Parathyroid adenoma (tissue), 2 donors: ENCODE data around the gene WDR20.

Experiments
- H2AFZ ChIP-seq: fragments of 300-600 bp; sonication (generic); one replicate; pipeline ENCODE4 v1.7.0; 2017; ENCODE audit warnings: antibody characterized with exemption, mild to moderate bottlenecking
- H3K27ac ChIP-seq: fragments of 300-600 bp; sonication (generic); one replicate; pipeline ENCODE4 v1.7.0; 2017
- H3K27me3 ChIP-seq: fragments of 300-600 bp; sonication (generic); one replicate; pipeline ENCODE4 v1.7.0; 2017; ENCODE audit warnings: low read length; ENCODE audit not compliant: control insufficient read depth, insufficient read depth
- H3K36me3 ChIP-seq: fragments of 300-600 bp; sonication (generic); one replicate; pipeline ENCODE4 v1.7.0; 2017; ENCODE audit warnings: low read length; ENCODE audit not compliant: control insufficient read depth, insufficient read depth
- H3K4me1 ChIP-seq: fragments of 300-600 bp; sonication (generic); one replicate; pipeline ENCODE4 v1.7.0; 2017; ENCODE audit warnings: control low read depth
- H3K4me2 ChIP-seq: fragments of 300-600 bp; sonication (generic); one replicate; pipeline ENCODE4 v1.7.0; 2017; ENCODE audit warnings: low read length
- H3K4me3 ChIP-seq: fragments of 300-600 bp; sonication (generic); one replicate; pipeline ENCODE4 v1.7.0; 2017; ENCODE audit warnings: low read depth, low read length
- H3K79me2 ChIP-seq: fragments of 300-600 bp; sonication (generic); one replicate; pipeline ENCODE4 v1.7.0; 2017; ENCODE audit warnings: control low read depth
- H3K9ac ChIP-seq: fragments of 300-600 bp; sonication (generic); one replicate; pipeline ENCODE4 v1.7.0; 2017; ENCODE audit warnings: mild to moderate bottlenecking
- H3K9me3 ChIP-seq: fragments of 300-600 bp; sonication (generic); one replicate; pipeline ENCODE4 v1.7.0; 2017; ENCODE audit warnings: low read length; ENCODE audit not compliant: control insufficient read depth
- CTCF ChIP-seq: fragments of 300-600 bp; sonication (generic); IDR thresholded peaks from one replicate; pipeline ENCODE4 v1.7.0; 2017; ENCODE audit warnings: antibody characterized with exemption, mild to moderate bottlenecking
- donor health status: primary hyperparathyroidism.

Gene WDR20

GRCh38 chr14:102220031-102220430 is 80.3 kb downstream of the WDR20 start:
- no peak for TF ChIP-seq CTCF
- H3K79me2 ChIP-seq = peaks cover 6% of the 10 kb centered on the region
- H3K27me3 ChIP-seq = no peaks in the 10 kb centered on the region
- H3K4me3 ChIP-seq = no peak overlapping the region
- no peak overlapping the region for H3K4me2 ChIP-seq
- H3K9ac ChIP-seq = no peak overlapping the region
- H2AFZ ChIP-seq = no peak overlapping the region
- H3K4me1 ChIP-seq = no peaks in the 10 kb centered on the region
- no peaks in the 10 kb centered on the region for H3K36me3 ChIP-seq
- no peaks in the 10 kb centered on the region for H3K9me3 ChIP-seq
- H3K27ac ChIP-seq = no peak overlapping the region

- Histone ChIP-seq H3K4me2 (no peak overlapping the region), H3K9ac (no peak overlapping the region), H3K4me1 (no peaks in the 10 kb centered on the region), H3K36me3 (no peaks in the 10 kb centered on the region), H3K4me3 (no peak overlapping the region), H3K27me3 (no peaks in the 10 kb centered on the region), H3K9me3 (no peaks in the 10 kb centered on the region), H2AFZ (no peak overlapping the region), H3K79me2 (peaks cover 4% of the 10 kb centered on the region), H3K27ac (no peak overlapping the region)
- no peak for TF ChIP-seq CTCF
Observed at GRCh38 chr14:102221026-102221425, 81.3 kb downstream of the WDR20 start.

- H3K9ac ChIP-seq = no peak overlapping the region
- no peak overlapping the region for H3K4me2 ChIP-seq
- TF ChIP-seq CTCF = no peak
- H3K9me3 ChIP-seq = no peaks in the 10 kb centered on the region
- H3K79me2 ChIP-seq = peaks cover 2% of the 10 kb centered on the region
- H3K4me3 ChIP-seq = no peak overlapping the region
- no peaks in the 10 kb centered on the region for H3K36me3 ChIP-seq
- H2AFZ ChIP-seq = no peak overlapping the region
- H3K27ac ChIP-seq = no peak overlapping the region
- no peaks in the 10 kb centered on the region for H3K27me3 ChIP-seq
- no peaks in the 10 kb centered on the region for H3K4me1 ChIP-seq
Observed at GRCh38 chr14:102222009-102222575, 82.4 kb downstream of the WDR20 start.

- Histone ChIP-seq H3K9ac (no peak overlapping the region), H3K9me3 (no peaks in the 10 kb centered on the region), H3K4me3 (no peak overlapping the region), H3K27ac (no peak overlapping the region), H3K36me3 (no peaks in the 10 kb centered on the region), H2AFZ (no peak overlapping the region), H3K4me2 (no peak overlapping the region), H3K4me1 (no peaks in the 10 kb centered on the region), H3K27me3 (no peaks in the 10 kb centered on the region), H3K79me2 (peaks cover 2% of the 10 kb centered on the region)
- TF ChIP-seq CTCF = no peak
Observed at GRCh38 chr14:102222751-102223150, 83.1 kb downstream of the WDR20 start.

- Histone ChIP-seq H3K4me1 (no peaks in the 10 kb centered on the region), H3K9me3 (no peaks in the 10 kb centered on the region), H3K27ac (no peak overlapping the region), H3K4me3 (no peak overlapping the region), H2AFZ (no peak overlapping the region), H3K4me2 (no peak overlapping the region), H3K79me2 (peaks cover 2% of the 10 kb centered on the region), H3K36me3 (no peaks in the 10 kb centered on the region), H3K9ac (no peak overlapping the region), H3K27me3 (no peaks in the 10 kb centered on the region)
- TF ChIP-seq CTCF = no peak
Observed at GRCh38 chr14:102223682-102224081, 84.0 kb downstream of the WDR20 start.
